HG03097 (cell line): Measurements from ENCODE around the gene EXOC3.
"Not testable (repeated sequence)": the region's sequence is repeated elsewhere in the genome, so short reads cannot be mapped to it uniquely, and the experiment has no call there.

ENCODE experiments used
- ATAC-seq: cut with Tn5 transposase; IDR thresholded peaks from one replicate; pipeline ENCODE4 v1.9.1; 2021; ENCODE audit not compliant: unreplicated experiment, low FRiP score

Gene EXOC3

DNA sequence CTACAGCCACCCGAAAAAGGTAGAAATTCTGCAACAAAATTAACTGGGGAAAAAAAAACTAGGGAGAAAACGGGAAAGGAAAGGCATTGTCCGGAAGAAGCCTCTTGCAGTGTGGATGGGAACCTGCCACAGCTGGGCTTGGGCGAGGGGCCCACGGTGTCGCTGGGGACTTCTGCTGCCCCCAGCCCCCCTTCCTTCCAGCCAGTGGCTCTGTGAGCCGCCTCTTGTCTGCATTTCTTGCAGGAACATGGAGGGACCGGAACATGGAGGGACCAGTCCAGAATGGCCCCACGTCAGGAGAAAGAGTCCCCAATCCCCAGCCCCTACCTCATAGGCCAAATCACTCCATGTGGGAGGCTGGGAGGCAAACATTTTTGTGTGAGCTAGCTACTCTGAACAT is 36.9 kb upstream of the EXOC3 start:
- ATAC-seq = no peak

DNA sequence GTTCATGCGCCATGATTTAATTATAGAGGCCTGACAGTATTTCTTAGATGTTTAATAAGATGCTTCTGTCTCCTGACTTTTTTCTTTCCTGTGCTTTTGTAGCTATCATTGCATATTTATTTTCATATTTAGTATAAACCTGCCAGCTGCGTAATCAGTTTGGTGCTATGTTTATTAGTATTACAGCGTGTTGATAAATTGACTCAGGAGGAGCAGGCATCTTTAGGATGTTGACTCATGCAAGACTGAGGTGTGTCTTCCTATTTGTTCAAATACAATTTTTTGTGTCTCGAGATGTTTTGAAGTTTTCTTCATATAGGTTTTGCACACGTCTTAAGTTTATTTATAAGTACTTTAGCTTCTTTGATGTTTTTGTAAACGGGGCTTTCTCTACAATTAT is 35.9 kb upstream of the EXOC3 start:
- no peak for ATAC-seq

GRCh38 chr5:407801-408268 is 35.1 kb upstream of the EXOC3 start:
- no peak for ATAC-seq

GRCh38 chr5:410911-411517 is 32.0 kb upstream of the EXOC3 start:
- no peak for ATAC-seq

- ATAC-seq = no peak
Measured at GRCh38 chr5:411728-412127, 31.2 kb upstream of the EXOC3 start.

DNA sequence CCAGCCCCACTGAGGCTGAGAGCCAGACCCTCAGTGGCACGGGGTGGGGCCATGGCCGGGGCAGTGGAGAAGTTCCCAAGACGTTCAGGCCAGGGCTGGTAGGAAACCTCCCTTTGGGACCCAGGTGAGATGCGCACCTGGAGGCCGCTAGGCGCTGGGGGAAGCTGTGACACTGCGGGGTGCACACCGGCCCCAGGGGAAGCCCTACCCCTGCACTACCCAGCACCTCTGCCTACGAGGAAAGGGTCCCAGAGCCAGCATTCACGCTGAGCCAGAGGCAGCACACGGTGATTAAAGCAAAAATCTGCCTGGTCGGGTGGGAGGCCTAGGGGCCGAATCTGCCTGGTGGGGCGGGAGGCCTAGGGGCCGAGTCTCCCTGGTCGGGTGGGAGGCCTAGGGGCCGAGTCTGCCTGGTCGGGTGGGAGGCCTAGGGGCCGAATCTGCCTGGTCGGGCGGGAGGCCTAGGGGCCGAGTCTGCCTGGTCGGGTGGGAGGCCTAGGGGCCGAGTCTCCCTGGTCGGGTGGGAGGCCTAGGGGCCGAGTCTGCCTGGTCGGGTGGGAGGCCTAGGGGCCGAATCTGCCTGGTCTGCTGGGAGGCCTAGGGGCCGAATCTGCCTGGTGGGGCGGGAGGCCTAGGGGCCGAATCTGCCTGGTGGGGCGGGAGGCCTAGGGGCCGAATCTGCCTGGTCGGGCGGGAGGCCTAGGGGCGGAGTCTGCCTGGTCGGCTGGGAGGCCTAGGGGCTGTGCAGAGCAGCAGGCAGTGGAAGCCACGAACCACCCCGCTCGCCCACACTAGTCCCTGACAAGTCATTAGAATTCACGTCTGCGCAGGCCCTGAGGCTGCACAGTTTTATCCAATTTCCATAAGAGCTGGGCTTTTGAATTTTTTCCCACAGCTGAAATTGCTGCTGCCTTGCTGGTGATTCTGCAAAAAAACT is 27.7 kb upstream of the EXOC3 start:
- not testable (repeated sequence) for ATAC-seq

DNA sequence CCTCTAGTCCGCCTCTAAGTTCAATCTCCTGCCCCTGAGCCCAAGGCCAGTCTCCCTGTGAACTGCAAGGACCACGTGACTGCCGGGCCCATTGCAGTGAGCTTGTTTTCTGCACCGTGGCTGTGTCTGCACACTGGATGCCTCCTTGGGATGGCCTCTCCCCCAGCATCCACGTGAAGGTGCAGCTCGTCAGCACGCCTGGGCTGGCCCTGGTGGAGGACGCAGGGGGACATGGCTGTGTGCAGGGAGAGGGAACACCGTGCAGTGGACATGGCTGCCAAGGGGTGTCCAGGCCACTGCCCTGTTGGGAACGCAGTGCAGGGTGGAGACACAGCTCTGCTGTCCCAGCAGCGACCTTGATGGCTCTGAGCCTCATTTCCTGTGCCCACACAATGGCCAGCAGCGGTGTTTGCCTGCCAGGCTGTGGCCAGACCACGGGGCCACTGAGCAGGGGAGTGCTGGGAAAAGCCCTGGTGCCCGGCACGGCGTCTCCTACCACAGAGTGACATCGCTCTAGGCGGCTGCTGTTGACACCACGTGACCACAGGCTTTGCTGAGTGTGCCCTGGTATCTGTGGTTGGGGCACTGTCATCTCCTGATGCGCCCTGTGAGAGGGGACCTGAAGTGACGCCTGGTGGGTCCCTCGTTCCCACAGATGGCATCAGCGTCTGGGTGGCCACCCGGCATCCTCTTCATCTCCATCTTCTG is 26.9 kb upstream of the EXOC3 start:
- ATAC-seq = no peak

DNA sequence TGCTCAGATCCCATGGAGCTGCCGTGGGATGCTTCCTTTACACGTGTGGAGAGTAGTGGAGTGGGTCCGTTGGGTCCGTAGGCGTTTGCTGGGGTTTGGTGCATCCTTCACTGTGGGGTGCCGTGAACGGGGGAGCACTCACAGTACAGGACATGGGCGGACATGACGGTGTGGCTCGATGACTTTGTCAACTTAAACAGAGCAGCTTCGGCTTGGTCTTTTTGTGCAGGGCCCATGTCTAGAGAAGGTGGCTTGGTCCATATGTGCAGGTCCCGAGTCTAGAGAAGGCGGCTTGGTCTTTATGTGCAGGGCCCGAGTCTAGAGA is 26.4 kb upstream of the EXOC3 start:
- ATAC-seq = no peak

DNA sequence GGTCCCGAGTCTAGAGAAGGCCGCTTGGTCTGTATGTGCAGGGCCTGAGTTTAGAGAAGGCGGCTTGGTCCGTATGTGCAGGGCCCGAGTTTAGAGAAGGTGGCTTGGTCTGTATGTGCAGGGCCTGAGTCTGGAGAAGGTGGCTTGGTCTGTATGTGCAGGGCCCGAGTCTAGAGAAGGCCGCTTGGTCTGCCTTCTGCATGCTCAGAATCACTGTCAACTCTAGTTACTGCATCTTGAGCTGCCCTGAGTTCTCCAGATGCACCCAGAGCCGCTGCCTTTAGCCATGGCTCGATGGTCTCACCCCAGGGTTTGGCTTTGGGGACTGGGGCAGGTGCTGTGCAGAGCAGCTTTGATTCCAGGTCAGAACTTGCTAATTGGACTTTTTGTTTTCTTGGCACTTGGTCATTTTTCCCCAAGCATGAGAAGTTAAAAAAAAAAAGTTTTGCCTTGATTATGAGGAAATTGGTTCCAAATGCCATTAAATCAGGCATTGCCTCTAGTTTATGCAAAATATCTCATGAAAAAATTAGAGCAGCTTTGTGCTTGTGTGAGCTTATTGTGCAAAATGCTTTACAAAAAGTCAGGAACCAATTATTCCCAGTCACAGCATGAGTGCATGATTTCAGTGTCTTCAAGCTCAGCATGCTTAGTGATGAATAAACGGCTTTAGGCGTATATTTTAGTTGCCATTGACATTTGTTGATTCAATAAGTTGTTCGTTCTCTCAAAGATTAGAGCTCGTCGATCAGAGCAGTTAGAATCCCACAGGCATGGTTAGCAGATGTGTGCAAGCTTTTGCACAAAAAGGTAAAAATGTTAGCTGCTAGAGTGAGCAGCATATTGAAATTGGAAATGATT is 25.4 kb upstream of the EXOC3 start:
- ATAC-seq = no peak

DNA sequence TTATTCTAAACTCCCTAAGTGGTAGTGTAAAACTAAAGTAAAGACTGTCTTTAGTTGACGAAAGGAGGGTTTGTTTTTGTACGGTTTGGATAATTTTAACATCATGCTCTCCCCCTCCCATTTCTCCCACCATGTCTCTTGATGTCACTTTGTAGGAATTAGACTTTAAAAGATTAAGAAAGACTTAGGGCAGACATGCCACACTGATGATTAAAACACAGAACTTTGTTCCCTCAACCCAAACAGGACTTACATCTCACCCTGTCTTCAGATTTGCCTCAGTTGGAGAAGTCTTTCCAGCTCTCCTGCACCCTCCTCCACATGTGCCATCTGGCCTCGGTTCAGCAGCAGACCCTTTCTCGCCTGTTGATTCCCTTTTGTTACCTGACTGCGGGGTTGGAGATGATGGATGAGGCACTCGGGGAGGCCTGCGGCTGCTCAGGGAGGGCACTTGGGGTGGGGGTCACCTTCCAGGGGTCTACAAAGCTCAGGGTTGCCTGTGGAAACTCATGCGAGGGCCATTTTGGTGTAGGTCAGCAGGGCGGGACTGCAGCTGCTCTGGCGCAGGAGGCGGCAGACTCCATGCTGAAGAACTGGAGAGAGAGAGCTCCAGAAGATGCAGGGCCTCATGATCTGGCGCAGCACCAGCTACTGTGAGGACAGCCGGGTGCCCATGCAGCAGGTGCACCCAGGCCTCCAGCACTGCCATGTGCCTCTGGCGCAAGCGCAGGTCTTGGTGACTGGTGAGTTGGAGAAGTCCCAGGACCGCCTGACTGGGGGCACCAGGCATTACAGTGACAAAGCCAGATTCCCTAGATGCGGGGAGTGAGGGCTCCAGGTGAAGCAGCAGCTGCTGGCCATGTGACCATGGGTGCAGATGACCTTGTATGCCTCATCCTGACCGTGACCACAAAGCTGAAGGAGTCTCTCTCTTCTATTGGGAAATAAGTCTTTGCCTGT is 24.5 kb upstream of the EXOC3 start:
- ATAC-seq = no peak

DNA sequence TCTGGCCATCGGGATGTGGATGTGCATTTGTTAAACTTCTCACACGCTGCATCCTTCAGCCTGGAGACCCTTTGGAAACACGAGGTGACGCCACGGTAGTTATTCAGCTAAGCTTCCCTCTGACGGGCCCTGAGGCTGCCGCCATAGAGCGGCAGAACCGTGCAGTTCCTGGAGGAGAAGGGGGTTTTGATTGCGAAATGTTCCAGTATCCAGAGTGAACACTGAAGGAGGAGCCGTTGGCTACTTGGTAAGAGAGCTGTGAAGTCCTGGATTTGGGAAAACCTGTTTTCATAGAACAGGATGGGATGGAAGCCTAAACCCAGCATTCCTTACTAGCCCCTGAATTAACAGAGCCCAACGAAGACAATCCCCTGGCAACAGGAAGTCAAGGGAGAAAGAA is 23.0 kb upstream of the EXOC3 start:
- no peak for ATAC-seq

GRCh38 chr5:420632-421286 is 22.2 kb upstream of the EXOC3 start:
- ATAC-seq = no peak

GRCh38 chr5:421287-421880 is 21.6 kb upstream of the EXOC3 start:
- no peak for ATAC-seq

DNA sequence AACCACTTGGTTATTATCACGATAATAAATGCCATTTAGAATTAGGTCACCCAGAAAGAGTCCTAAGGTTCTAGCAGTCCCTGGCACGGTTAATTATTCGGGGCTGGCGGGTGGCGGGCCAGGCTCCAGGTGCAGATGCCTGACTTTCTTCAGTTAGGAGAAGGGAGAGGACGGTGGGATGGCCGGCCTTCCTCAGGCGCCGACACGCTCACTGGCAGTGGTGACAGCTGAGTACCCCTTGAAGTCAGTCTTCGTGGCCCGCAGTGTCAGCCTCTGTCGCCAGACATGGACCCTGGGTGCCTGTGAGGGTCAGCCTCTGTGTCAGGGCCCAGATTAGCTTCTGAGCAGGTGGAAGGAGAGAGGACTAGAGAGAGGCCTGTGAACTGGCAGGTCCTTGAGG is 21.1 kb upstream of the EXOC3 start:
- ATAC-seq = no peak

DNA sequence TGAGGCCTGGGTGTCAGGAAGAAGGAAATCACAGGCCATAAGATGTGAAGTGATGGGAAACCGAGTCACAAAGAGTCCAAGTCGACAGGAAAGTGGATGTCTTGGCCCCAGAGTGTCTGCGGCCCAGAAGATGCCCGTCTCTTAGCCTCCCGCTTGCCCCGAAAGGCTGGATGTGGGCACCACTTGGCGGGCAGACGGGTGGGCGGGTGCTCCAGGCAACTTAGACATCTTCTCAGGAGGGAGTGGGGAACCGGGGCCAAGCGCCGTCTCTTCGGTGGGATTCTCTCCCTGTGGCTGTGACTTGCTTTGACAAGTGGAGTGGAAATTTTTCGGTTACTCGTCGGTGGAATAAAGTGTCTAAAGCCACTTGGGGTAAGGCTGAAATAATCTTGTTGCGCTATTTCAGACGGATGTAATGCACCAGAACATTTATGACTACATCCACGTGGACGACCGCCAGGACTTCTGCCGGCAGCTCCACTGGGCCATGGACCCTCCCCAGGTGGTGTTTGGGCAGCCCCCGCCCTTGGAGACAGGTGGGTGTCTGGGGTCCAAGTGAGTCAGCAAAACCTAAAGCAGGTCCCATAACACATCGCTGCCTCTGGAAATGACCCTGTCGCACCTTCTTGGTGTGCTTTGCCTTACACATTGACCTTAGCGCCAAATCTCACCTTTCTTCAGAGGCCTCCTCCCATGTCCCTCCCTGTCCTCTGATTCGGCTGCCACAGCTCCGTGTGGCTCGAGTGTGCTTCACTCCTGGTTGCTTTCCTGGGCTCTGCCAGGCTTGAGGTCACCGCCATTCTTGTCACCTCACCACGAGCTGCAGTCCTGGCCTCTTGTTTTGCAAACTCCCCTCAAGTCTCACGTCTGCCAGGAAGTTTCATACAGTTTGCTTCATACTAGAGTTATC is 20.4 kb upstream of the EXOC3 start:
- ATAC-seq = no peak

DNA sequence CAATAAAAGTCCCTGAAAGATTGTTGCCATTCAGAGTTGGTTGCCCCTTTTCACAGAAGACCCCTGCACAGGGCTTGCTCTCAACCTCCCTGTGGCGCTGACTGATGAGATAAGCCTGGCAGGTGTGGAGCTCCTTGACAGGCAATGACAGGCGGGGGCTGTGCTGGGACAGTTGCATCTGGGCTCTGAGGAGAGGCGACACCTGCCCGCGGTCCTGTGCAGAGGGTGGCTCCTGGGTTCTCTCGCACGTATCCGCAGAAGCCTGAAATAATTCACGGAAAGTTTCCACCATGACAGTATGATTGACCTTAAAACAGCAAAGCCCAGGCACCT is 19.8 kb upstream of the EXOC3 start:
- ATAC-seq = no peak

DNA sequence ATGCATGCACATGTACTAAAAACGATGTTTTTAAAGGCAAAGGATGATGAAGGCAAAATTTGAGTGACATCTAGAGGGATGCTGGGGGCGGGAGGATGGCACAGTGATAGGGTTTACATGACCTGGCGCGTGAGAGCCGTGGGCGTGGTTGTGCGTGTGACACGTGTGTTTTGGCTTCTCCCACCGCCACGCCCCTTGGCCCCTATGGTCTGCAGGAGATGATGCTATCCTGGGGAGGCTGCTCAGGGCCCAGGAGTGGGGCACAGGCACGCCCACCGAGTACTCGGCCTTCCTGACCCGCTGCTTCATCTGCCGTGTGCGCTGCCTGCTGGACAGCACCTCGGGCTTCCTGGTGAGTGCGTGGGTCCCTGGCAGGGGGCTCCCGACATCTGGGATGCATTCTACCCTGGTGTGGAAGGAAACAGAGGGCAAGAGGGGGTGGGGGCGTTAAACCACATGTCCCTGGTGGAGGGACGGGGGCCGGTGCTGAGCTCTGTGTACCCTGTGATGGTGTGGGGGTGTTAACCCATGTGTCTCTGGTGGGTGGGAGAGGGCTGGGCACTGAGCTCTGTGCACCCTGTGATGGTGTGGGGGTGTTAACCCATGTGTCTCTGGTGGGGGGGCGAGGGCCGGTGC is 19.2 kb upstream of the EXOC3 start:
- ATAC-seq = no peak
